GM19463 (cell line): ENCODE data around the gene GMNN.
"Not testable (repeated sequence)": the region's sequence is repeated elsewhere in the genome, so short reads cannot be mapped to it uniquely, and the experiment has no call there.

Source experiments
- ATAC-seq: cut with Tn5 transposase; IDR thresholded peaks from one replicate; pipeline ENCODE4 v1.9.1; 2021; ENCODE audit warnings: mild to moderate bottlenecking, moderate library complexity; ENCODE audit not compliant: unreplicated experiment

Gene GMNN

DNA sequence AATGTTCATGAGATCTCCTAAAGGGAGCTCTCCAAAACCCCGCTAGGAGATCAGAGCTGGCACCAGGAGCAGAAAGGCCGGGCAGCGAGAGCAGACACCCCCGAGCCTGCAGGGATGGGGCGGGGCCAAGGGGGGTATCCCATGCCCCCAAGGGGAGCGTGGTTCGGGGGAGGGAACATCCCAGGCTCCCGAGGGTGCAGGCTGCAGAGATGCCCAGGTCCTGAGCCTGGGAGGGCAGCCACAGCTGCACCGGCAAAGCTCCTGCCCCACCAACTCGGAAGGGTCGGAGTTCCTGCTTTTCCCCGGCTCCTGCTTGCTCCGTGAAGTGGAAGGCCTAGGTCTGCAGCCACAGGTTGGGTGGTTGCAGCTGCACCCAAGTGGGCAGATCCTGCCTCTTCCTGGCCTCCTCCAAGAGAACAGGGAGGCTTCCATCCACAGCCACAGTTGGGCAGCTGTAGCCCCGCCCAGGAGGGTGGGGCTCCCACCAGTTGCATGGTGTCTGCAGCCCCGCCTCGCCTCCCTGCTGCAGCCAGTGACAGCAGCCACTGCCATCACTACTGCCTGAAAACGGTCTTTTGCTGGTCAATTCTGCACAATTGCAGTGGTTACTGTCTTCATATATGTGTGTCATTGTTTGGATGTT lies 13.4 kb upstream of the GMNN start:
- ATAC-seq, result no peak

DNA sequence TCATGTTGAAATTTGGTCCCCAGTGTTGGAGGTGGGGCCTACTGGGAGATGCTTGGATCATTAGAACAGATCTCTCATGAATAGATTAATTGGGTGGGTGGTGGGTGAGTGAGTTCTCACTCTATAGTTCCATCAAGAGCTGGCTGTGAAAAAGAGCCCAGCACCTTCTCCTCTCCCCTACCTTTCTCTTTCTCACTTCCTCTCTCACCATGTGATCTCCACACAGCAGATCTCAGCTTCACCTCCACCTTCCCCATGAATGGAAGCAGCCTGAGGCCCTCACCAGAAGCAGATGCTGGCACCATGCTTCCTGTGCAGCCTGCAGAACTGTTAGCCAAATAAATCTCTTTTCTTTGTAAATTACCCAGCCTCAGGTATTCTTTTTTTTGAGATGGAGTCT lies 12.9 kb upstream of the GMNN start:
- no peak for ATAC-seq

DNA sequence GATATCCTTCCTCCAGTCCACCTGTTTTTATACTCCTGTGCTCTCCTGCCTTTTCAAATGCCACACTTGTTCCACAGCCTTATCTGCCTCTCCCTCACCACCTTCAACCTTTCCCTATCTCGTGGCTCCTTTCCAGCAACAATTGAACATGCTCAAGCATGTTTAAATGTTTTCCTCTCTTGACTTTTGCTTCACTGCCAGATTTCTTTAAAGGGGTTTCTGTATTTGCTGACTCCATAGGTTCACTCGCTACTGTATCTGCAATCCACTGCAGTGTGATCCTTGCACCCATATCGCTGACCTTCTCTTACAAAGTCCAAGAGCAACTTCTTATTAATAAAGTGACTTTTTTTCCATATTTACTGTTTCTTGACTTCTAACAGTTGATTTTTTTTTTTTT lies 11.2 kb upstream of the GMNN start:
- no peak for ATAC-seq

DNA sequence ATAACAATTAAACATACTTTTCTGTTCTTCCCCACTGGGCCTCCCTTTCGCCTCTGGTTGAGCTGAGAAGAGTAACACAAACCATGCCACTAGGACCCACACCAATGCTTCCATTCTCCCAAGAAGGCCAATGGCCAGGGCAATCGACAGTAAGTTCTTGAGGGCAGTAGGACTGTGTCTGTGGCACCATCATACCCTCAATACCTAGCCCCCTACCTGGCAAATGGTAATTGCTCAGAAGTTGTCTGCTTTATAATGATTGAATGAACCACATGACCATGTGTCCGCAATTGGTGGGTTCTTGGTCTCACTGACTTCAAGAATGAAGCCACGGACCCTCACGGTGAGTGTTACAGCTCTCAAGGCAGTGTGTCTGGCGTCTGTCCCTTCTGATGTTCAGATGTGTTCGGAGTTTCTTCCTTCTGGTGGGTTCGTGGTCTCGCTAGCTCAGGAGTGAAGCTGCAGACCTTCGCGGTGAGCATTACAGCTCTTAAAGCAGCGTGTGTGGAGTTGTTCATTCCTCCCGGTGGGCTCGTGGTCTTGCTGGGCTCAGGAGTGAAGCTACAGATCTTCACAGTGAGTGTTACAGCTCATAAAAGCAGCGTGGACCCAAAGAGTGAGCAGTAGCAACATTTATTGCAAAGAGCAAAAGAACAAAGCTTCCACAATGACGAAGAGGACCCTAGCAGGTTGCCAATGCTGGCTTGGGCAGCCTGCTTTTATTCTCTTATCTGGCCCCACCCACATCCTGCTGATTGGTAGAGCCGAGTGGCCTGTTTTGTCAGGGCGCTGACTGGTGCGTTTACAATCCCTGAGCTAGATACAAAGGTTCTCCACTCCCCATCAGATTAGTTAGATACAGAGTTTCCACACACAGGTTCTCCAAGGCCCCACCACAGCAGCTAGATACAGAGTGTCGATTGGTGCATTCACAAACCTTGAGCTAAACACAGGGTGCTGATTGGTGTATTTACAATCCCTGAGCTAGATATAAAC lies 9.6 kb upstream of the GMNN start:
- not testable (repeated sequence) for ATAC-seq

DNA sequence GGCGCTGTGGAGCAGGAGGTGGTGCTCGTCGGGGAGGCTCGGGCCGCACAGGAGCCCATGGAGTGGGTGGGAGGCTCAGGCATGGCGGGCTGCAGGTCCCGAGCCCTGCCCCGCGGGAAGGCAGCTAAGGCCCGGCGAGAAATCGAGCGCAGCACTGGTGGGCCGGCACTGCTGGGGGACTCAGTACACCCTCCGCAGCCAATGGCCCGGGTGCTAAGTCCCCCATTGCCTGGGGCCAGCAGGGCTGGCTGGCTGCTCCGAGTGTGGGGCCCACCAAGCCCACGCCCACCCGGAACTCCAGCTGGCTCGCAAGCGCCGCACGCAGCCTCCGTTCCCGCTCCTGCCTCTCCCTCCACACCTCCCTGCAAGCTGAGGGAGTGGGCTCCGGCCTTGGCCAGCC lies 8.8 kb upstream of the GMNN start:
- not testable (repeated sequence) for ATAC-seq

DNA sequence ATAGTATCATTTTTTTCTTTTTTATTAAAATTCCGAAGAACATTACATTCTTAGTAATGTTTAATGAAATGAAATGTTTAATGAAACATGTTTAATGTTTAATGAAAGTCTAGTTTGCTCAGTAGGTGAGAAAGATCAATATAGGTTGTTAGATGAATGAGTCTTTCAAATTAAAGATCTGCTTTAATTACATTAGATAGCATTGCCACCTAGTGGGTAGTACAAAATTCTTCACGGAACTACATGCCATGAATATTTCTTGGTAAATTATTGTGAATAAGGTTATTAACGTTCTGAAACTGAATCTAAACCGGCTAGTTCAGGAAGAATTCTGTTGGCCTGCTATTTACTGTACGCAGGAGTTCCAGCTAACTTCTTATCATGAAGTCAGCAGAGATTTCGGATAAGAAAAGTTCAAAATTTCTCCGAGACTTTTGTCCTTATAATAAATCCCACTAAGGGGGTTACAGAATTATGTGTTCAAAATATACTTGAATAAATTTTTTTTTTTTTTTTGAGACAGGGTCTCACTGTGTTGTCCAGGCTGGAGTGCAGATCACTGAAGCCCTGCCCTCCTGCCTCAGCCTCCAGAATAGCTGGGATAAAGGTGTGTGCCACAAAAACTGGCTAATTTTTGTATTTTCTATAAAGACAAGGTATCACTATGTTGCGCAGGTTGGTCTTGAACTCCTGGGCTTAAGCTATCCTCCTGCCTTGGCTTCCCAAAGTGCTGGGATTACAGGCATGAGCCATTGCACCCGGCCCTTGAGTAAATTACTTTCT lies 7.9 kb upstream of the GMNN start:
- ATAC-seq, result no peak

DNA sequence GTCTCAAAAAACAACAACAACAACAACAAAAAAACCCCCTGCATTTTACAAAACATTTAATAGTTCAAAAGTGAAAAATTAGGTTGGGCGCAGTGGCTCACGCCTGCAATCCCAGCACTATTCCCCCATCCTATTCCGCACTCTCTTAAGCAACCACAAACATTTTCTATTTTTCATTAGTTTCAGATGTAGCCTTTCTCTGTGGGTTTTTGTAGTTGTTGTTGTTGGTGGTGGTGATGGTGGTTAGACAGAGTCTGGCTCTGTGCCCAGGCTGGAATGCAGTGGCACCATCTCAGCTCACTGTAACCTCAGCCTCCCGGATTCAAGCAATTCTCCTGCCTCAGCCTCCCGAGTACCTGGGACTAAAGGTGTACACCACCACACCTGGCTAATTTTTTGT lies 6.4 kb upstream of the GMNN start:
- no peak for ATAC-seq

DNA sequence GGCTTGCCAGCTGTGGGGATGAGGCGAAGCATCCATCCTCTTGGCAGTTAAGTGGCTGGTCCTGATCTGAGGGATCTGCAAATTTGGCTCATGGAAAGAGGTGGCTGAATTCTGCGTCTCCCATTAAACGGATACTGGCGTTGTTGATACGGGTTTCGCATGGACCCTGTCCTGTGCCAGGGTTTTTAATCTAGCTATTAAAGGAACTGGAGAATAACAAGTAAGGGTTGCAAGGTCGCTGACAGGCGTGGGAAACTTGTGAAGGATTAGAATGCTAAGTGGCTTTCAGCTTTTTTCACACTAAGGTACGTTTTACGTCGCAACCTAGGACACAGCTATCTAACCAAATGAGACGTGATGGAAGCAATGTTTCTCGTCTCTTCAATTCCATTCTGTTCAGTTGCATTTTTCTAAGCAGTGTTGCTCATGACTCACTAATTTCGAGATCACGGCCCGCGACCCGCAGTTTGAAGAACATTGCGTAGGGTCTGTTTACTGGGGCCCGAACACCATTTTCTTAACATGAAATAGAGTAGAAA lies 852 bp downstream of the GMNN start:
- ATAC-seq, result no peak

DNA sequence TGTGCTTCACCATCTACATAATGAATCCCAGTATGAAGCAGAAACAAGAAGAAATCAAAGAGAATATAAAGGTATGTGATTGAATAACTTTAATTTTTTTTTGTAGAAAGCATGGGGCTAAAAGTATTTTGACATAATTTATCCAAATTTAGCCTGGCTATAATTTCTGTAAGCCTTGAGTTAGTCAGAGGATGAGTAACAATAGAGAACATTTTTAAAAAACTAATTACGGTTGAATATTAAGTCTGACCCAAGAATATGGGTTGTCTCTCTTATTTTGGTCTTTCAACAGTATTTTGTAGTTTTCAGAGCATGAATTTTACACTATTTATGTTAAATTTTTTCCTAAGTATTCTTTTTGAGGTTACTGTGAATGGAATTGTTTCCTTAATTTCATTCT lies 2.5 kb downstream of the GMNN start:
- no peak for ATAC-seq

DNA sequence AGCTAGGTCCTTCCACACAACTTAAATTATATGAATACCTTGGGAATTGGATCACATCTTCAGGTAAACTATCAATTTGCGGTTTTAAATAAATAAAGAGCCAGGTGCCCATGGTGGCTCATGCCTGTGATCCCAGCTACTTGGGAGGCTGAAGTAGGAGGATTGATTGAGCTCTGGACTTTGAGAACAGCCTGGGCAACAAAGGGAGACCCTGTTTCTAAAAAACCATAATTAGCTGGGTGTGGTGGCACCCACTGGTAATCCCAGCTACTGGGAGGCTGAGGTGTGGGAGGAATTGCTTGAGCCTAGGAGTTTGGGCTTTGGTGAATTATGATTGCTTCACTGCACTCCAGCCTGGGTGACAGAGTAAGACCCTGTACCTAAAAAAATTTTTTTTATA lies 3.4 kb downstream of the GMNN start:
- ATAC-seq, result no peak

DNA sequence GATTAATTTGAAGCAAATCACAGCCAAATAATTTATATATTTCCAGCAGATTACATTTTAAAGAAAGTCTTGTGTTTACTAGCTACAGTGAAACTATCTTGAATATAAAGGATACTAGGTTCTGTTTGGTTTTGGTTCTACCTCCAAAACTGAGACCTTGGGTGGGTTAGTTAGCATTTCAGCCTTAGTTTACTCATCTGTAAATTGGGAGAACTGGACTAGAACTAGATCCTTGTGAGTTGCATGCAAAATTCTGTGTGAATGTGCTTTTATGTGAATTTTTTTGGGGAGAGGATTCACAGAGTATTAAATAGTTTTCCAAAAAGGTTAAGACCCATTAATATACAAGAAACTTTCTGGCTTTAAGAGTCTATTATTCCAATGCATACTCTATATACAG lies 4.1 kb downstream of the GMNN start:
- no peak for ATAC-seq

DNA sequence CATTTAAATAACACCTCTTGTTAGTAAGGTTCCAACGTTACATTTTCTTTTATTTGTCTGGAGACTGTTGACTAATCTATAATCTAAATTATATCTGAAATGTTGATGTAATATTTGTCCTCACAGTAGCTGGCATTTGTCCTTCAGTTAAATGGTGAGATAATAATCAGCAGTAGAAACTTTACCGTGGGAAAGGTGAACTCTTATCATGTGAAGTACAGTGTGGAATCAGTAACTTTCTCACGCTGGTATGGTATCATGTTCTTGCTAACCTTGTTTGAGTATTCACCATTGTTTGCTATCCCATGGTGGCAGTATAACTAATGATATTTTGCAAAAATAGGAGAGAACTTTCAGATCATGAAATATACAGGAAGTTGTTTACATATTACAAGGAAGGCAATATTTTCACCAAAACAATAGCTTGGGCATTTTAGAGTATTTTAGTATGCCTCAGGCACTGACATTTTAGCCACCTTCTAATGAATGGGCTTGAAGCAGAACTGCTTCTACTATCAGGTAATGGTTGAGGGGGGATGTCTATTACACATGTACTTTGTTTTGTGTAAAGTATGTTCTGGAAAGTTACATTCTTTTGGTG lies 4.8 kb downstream of the GMNN start:
- no peak for ATAC-seq

DNA sequence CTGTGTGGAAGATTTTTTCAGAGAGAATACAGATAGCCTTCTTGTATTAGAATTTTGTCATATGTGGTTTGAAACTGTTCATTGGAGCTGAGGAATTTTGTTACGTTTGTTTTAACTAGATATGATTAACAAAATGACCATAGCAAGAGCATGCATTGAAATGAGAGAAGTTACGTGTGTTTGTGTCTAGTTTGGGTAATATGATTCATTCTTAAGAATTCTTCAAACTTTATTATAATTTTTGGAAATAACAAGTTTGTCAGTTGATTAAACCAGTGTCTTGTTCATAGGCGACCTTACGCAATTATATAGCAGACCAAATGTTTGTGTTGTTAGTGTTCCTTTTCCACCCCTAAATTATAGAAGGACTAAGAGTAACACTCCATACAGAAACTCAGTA lies 5.5 kb downstream of the GMNN start:
- ATAC-seq, result no peak

DNA sequence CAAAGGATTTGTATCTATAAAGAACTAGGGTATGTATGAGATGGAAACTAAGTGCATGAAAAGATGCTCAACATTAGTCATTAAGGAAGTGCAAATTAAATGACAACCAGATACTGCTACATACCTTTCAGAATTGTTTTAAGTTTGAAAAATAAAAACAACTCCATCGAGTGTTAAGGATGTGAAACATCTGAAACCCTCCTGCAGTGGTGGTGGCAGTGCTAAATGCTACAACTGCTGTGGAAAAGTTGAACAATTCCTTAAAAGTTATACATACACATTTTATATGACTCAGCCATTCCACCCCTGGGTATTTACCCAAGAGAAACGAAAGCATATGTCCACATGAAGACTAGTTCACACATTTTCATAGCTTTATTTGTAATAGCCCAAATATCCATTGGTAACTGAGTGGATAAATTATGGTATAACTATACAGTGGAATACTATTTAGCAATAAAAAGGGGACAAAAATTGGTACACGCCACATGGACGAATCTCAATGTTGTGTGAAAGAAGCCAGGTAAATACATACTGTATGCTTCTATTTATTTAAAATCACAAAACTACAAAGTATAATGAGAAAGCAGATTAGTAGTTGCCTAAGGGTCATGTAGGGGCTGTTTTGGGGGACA lies 13.4 kb downstream of the GMNN start:
- no peak for ATAC-seq

DNA sequence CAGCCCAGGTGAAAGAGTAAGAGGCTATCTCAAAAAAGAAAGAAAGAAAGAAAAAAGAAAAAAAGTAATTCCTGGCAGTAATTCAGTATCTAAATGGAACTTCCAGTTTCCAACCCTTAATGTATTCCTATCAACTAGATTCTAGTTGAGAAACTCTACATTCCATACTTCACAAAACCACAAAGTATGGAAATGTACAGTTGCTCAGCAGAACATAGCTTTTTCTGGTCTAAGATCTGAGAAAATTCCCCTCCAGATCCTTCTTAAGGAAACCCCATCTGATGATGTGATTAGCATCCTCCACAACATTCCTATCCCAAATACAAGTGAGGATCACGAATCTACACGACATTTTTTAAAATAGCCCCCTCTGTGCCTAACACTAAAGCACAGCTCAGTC lies 20.4 kb downstream of the GMNN start:
- ATAC-seq, result no peak

DNA sequence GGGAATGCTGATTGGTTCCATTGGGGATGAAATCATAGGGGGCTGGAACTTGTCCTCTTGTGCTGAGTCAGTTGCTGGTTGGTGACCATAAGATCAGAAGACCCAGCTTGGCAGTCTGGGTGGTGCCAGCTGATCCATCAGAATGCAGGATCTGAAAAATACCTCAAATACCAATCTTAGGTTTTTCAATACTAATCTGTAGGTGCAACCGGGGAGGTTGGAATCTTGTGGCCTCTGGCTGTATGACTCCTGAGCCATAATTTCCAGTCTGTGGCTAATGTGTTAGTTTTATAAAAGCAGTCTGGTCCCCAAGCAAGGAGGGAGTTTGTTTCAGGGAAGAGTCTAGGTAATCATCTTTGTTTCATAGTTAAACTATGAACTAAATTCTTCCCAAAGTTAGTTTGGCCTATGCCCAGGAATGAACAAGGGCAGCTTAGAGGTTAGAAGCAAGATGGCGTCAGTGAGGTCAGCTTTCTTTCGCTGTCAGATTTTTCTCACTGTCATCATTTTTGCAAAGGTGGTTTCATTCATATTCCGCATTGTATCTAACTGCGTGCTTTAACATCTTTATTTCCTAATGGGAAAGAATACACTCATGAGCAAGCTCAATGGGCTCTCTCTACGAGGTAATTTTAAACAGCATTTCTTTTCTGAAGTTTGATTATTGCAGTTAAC lies 22.0 kb downstream of the GMNN start:
- no peak for ATAC-seq

DNA sequence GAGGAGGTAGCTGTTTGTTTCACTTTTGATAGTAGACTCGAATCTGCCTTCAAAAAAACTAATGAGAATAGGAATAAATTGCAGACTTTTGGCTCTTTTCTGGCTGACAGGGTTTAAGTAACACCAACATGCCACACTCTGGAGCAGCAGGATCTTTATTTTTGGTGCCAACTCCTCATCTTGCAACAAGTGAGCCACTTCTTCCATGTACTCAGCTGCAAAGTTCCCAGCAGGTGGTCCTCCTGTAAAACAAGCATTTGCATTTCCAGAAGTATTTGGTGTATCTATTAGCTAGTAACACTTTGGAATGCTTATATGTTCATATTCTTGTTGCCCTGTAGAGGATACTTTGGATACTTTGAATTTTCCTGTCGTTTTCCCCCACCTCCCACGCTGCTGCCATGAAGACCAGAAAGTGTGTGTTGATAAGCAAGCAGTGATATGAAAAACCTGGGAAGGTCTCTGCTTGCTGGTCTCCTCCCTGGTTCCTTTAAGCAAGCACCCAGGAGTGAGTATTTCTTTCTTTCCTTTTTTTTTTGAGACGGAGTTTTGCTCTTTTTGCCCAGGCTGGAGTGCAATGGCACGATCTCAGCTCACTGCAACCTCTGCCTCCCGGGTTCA lies 23.0 kb downstream of the GMNN start:
- ATAC-seq, result no peak

DNA sequence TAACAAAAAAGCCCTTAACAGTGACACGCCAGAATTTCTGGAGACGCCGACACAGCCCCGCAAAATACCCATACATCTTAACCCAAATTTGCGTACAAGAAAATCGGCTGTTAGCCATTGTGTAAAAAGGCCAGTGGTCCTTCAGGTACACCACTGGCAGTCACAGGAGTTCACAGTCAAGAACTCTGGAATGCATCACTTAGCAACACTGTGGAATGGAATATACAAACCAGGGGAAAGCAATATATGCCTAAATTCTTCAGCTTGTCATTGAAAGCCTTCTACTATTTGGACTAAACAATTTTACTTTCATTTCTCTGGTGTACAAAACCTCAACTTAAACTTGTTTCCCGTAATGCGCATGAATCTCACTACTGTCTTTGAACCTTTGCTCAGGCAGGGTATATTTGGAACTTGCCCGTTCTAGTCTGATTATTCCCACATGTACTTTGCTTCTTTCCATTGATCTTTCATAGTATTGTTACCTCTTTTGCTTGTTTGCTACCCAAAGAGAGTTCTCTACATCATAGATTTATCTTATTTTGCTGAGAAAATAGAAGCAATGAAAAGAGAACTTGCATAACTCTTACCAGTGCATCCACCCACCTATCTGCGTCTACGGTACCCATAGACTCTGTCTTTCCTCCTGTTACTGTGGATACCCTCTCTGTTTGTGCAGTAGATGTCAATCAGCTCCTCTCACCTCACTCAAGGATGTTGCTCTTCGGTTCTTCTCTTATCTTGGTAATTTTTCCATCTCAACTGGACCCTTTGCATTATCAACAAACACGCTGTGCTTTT lies 24.2 kb downstream of the GMNN start, which contains the start of gene ARMH2:
Gene ARMH2, minus strand, starts transcription at position 178 of the 801 bp plus-strand sequence. Its CDS starts 60 bp downstream, at position 118.
- no peak for ATAC-seq
